Measurements from ENCODE around the gene FBXO47. TPM values are rescaled to one million over a fixed set of nuclear protein-coding genes. Genes with fewer than 3 reads are reported as not detected.

FBXO47 gene
- total and polyA plus RNA-seq, 9 of the 15 experiments (the other 6 are each of a cell fraction or from before 2014, with no cell fraction given), result not detected

- TF ChIP-seq, protein P1, sequence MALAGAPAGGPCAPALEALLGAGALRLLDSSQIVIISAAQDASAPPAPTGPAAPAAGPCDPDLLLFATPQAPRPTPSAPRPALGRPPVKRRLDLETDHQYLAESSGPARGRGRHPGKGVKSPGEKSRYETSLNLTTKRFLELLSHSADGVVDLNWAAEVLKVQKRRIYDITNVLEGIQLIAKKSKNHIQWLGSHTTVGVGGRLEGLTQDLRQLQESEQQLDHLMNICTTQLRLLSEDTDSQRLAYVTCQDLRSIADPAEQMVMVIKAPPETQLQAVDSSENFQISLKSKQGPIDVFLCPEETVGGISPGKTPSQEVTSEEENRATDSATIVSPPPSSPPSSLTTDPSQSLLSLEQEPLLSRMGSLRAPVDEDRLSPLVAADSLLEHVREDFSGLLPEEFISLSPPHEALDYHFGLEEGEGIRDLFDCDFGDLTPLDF (CRISPR knock-in tag; IDR thresholded peaks at IDR 0.05), result no peak
- TF ChIP-seq TARDBP (IDR thresholded peaks at IDR 0.05) (no peak), SMAD4 (CRISPR knock-in tag; conservative IDR thresholded peaks at IDR 0.05) (peak; percentile 60), SMARCA5 (IDR thresholded peaks at IDR 0.05) (0 out of 2 replicates have a peak, but pooled peaks have one; percentile 19), CREB3 (tag; conservative IDR thresholded peaks at IDR 0.05; ENCODE audit: low read depth) (0 out of 2 replicates have a peak, but pooled peaks have one; percentile 51), ZNF609 (CRISPR knock-in tag; IDR thresholded peaks at IDR 0.05; ENCODE audit: borderline replicate concordance) (no peak), NR3C1 (CRISPR knock-in tag; IDR thresholded peaks at IDR 0.05) (no peak), ATF1 (CRISPR knock-in tag; IDR thresholded peaks at IDR 0.05) (no peak), ATF1 (tag; IDR thresholded peaks at IDR 0.05) (peak; percentile 91), SMARCE1 (IDR thresholded peaks at IDR 0.05) (peak; percentile 70; the same call in 1 of the 2 replicates), NFYB (IDR thresholded peaks at IDR 0.05; ENCODE audit: extremely low read depth, insufficient read length) (no peak), ZFP1 (CRISPR knock-in tag; IDR thresholded peaks at IDR 0.05) (no peak), BCLAF1 (IDR thresholded peaks at IDR 0.05; ENCODE audit: borderline replicate concordance in 1 of 2, control insufficient read depth in 1 of 2, low read depth in 2 of 2, low read length in 1 of 2) (no peak), MEIS2 (IDR thresholded peaks at IDR 0.05; ENCODE audit: partially characterized antibody) (peak; percentile 64), ATF3 (IDR thresholded peaks at IDR 0.05) (peak; percentile 64), ATF3 (CRISPR knock-in tag; conservative IDR thresholded peaks at IDR 0.05) (no peak), SUPT5H (IDR thresholded peaks at IDR 0.05) (peak; percentile 68)
These were observed 36.0 kb upstream of the FBXO47 start (continued) for GRCh38 chr17:39002991-39003715.

Data from K562 (cell line).